Stimulated activated CD4-positive, alpha-beta T cell treated with anti-CD3 and anti-CD28 coated beads, Interleukin-12 subunit alpha, Interleukin-12 subunit beta, amount 100 ng/mL, for 48 hours (primary cell): ENCODE results near the gene SPAG4.

Source experiments
- DNase-seq, 3 donors: peaks; one replicate each; pipeline ENCODE4 v3.0.0-alpha.2; 2020; ENCODE audit warnings: low read depth in 2 of 3, low spot score in 1 of 3

SPAG4 gene

GRCh38 chr20:35652641-35653429 is 37.2 kb downstream of the SPAG4 start:
- no peak for DNase-seq

- no peak for DNase-seq
Observed at GRCh38 chr20:35653430-35653734, 37.8 kb downstream of the SPAG4 start.

DNA sequence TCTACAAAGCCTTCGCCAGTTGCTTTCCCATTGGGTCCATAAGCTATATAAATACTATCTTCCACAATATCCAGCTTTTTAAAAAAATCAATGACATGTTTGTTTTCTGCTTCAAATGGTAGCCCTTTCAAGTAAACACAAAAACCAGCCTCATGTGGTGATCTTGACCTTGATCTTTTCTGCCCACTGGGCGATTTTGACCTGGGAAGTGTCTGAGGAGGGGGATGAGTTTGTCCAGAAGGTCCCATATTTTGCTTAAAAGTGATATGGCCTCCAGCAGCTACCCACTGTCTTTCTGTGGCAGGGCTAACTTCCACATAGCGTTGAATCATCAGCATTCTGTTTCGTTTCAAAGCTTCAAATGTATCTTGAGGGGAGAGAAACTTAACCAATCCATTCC is 38.3 kb downstream of the SPAG4 start:
- DNase-seq, result no peak

DNA sequence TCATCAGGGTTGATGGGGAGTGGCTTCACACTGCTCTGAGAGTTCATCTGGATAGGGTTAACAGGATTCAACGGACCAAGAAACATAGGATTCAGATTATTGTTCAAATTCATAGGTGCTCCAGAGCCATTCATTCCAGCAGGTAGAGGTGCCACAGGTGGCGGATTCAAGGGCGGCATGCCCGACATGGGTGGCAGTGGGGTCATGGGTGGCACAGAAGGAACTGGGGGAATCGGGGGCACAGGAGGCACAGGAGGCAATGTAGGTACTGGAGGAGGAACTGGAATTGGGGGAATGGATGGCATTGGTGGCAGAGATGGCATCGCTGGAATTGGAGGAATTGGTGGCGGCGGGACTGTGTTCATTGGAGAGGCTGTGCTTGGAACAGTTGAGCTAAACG is 38.8 kb downstream of the SPAG4 start:
- no peak for DNase-seq

- no peak for DNase-seq
Observed at GRCh38 chr20:35657271-35657670, 41.6 kb downstream of the SPAG4 start.

GRCh38 chr20:35660122-35660937 is 44.7 kb downstream of the SPAG4 start:
- peak in 2 of 3 donors; percentile 32 to 39 for DNase-seq

DNA sequence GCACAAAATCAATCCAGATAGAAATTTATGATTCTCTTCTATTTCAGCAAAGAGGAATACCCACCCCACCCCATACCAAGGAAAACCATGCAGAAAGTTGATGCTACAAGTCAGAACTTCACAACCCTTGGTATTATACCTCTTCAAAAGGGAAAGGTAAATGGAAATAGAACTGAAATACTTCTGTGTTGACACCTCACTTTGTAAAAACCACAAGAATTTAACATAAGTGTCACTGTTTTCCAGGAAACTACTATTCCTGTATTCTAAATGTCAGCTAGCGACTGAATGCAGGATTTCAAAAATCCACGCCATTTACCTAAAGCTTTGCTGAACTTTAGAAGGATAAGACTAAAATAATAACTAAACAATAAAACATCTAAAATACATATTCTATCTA is 45.4 kb downstream of the SPAG4 start:
- no peak for DNase-seq

- no peak for DNase-seq
Observed at GRCh38 chr20:35661908-35662307, 46.3 kb downstream of the SPAG4 start.

DNA sequence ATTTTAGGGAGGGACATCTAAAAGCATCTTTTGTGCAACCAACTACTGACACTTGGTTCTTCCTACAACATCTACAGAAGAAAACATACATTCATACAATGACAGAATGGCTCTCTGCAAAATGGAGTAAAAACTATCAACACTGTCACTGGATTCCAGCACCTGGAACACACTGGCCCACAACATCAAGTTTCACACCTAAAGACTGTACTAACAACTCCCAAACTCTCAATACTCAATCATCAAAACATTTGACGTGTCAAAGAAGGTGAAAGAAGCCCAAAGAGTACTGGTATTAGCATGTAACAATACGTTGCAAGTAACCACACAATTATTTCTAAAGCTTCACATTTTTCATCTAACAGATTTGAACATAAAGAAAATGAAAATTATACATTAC is 46.9 kb downstream of the SPAG4 start:
- no peak for DNase-seq

DNA sequence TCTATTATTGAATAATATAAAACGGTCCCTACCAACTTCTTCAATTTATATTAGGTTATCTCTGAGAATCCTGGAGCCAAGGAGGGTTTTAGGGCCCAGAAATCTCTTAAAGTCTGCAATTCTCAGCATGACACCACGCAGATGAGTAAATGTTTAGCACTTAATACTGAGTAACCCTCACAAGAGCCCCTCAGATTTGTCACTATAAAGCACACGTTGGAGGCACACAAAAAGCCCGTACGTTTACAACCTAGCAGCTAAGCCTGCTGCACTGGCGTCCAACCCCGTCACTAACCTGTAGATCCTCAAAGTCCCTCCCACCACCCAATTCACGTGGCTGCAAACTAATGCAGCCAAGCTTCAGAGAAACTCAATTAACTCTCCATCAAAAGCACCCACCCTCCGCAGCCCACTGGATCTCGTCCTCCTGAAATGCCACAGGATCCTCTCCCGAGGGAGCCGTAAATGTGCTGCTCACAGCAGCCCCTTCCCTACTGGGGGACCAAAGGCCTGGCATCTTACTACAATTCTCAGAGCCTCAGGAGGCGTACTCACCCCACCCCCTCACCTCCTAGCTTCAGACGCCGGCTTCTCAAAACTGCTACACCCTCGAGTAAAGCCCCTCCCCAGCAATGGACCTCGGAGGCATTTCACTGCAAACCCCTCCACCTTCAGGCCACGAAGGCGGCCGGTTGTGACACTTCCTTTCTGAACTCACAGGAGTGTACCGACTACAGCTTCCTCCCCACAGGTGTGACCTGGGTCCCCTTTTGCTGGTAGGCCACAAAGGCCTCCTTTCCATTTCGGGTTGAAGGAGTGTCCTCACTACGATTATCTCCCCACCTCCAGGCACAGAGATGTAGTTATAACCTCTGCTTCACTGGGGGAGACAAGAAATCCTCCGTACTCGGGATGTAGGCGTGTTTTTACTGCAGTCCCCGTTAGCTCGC is 48.2 kb downstream of the SPAG4 start:
- peak; percentile 32 to 53 (median 40) for DNase-seq

DNA sequence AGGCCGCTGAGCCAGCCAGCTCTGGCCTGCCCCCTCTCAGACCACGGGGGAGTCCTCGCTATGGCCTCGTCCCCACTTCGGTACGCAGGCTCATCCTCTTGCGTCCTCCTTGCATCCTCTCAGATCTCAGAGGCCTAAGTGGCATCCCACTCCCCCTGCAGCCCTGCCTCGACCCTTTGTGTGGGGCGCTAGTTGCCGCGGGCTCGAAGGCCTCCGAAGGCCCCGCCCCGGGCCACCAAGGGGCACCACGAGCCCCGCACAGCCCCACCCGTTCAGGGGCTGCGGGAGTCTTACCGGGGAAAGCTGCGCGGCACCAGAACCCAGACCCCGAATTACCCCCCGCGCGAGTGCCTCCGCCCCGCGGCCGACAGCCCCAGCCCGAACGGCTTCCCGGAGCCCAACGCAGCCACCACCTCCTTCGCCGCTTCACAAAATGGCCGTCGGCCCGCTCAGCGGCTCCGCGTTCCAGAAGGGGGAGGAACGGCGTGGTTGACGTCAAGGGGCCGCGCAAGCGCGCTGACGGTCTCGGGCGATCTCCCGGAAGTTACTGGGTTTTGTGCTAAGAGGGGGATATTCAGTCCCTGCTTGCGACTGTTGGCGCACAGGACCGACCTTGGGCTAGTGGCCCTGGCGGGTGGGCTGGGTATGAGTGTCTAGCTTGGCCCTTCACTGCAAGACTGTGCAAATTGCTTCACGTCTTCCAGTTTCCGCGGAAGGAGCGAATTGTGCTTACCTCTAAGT is 49.0 kb downstream of the SPAG4 start, which contains the start of the genes CPNE1 and RBM12:
CPNE1 (minus strand) TSS at position 435 of the 741 bp plus-strand sequence. CDS start 31,977 bp downstream, outside the sequence.
RBM12 (minus strand) TSS at position 435 of the 741 bp plus-strand sequence. CDS start 9,578 bp downstream, outside the sequence.
- peak; percentile 88 to 90 (median 90) for DNase-seq

DNA sequence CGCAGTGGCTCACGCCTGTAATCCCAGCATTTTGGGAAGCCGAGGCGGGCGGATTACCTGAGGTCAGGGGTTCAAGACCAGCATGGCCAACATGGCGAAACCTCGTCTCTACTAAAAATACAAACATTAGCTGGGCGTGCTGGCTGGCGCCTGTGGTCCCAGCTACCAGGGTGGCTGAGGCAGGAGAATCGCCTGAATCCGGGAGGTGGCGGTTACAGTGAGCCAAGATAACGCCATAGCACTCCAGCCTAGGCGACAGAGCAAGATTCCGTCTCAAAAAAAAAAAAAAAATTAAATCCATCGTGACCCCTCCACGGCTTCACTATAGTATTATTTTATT is 50.3 kb downstream of the SPAG4 start:
- DNase-seq, result no peak

DNA sequence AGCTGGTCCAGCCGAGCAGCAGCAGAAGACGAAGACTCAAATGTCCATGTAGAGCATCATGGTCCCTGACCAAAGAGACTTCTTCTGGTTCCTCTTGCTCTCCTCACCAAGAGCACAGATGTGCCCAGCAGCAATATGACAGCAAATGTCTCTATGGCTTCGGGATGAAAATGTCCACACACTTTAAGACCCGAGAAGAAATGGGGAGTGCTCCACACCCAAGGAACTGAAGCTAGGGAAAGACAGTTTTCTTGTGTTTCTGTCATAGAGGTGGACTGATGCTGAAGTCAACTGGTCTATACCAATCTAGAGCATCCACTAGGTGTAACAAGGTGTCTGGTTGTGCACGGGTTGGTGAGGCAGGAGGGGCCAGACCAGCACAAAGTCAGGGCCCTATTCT is 53.6 kb downstream of the SPAG4 start:
- no peak for DNase-seq

DNA sequence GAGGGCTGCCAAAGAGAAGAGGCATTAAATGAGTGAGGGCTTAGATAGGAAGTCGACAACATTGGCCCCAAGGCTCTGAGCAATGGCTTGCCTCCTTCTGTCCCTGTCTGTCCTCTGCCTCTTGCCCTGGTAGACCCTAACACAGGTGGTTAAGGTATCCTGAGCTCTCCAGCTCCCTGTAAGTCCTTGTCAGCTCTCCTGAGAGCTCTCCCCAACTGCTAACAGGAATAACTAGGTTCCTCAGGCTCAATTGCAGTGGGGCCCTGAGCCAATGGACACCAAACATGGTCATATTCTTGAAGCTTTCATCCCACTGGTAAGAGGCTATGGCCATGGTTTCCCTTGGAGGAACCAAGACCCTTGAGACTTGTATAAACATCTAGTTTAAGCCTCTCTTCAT is 54.1 kb downstream of the SPAG4 start:
- no peak for DNase-seq
